Stimulated activated memory B cell treated with anti-CD40 and anti-IgM and Interleukin-4, amounts not matched to agents 10 μg/mL and 1 μg/mL and 100 μg/mL, for 72 hours (primary cell): Measurements from ENCODE around the gene RNU5B-1.
A peak's percentile ranks its signal among the peaks of the same experiment; 100 is the strongest.

Experiments used
- ATAC-seq: fragments of 150-1000 bp; cut with Tn5 transposase; 2 replicates; pipeline ENCODE4 v1.10.0; 2021
- H3K27ac Mint-ChIP-seq: one replicate; pipeline ENCODE4 v1.8.0; 2022; ENCODE audit warnings: mild to moderate bottlenecking, mixed read lengths
- H3K27me3 Mint-ChIP-seq: one replicate; pipeline ENCODE4 v1.8.0; 2022; ENCODE audit warnings: mixed read lengths
- H3K36me3 Mint-ChIP-seq: one replicate; pipeline ENCODE4 v1.8.0; 2022; ENCODE audit warnings: mixed read lengths
- H3K4me1 Mint-ChIP-seq: one replicate; pipeline ENCODE4 v1.8.0; 2022; ENCODE audit warnings: mixed read lengths
- H3K4me3 Mint-ChIP-seq: one replicate; pipeline ENCODE4 v1.8.0; 2022; ENCODE audit warnings: mild to moderate bottlenecking, moderate library complexity, mixed read lengths
- H3K9me3 Mint-ChIP-seq: one replicate; pipeline ENCODE4 v1.8.0; 2022; ENCODE audit warnings: mixed read lengths

RNU5B-1 gene

DNA sequence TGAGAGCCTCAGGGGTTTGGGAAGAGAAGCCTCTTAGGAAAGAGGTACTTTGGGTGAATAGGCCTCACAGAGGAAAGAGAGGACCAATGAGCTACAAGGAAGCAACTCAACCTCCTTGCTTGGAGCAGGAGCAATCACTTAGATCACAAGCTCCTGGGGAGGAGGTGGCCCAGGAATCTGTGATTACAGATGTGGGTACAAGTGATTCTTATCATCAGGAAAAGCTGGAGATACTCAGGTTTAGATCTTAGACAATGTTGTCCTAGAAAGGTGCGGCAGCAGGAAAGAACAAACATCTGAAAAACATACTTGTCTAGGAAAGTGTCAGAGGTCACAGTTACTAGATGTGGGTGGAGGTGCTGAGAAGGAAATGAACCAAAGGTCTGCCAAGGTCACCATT is 26.0 kb upstream of the RNU5B-1 start:
- Mint-ChIP-seq H3K4me1 (peaks cover 42% of the 10 kb centered on the region), H3K27me3 (no peaks in the 10 kb centered on the region), H3K9me3 (no peaks in the 10 kb centered on the region), H3K4me3 (no peak overlapping the region), H3K36me3 (peaks cover 30% of the 10 kb centered on the region), H3K27ac (peak overlapping the region; percentile 6)
- no peak for ATAC-seq

- peaks cover 10% of the 10 kb centered on the region for H3K36me3 Mint-ChIP-seq
- H3K4me3 Mint-ChIP-seq: peak overlapping the region; percentile 81
- H3K27me3 Mint-ChIP-seq: no peaks in the 10 kb centered on the region
- peaks cover 33% of the 10 kb centered on the region for H3K4me1 Mint-ChIP-seq
- peak overlapping the region; percentile 85 for H3K27ac Mint-ChIP-seq
- H3K9me3 Mint-ChIP-seq: no peaks in the 10 kb centered on the region
- ATAC-seq: no peak
Observed at GRCh38 chr15:65285291-65286068, 19.0 kb upstream of the RNU5B-1 start.

GRCh38 chr15:65286069-65286703 is 18.3 kb upstream of the RNU5B-1 start:
- peak overlapping the region; percentile 85 for H3K27ac Mint-ChIP-seq
- peak; percentile 56 for ATAC-seq
- no peaks in the 10 kb centered on the region for H3K9me3 Mint-ChIP-seq
- H3K27me3 Mint-ChIP-seq: no peaks in the 10 kb centered on the region
- H3K4me1 Mint-ChIP-seq: peaks cover 33% of the 10 kb centered on the region
- H3K36me3 Mint-ChIP-seq: peaks cover 10% of the 10 kb centered on the region
- H3K4me3 Mint-ChIP-seq: peak overlapping the region; percentile 81

GRCh38 chr15:65286704-65287519 is 17.6 kb upstream of the RNU5B-1 start, which contains the start of gene PARP16:
TSS of gene PARP16 (minus strand) at chr15:65286883. CDS start at chr15:65286426, 457 bp downstream.
- ATAC-seq: peak; percentile 99
- H3K4me3 Mint-ChIP-seq: peak within 1 kb of the TSS; percentile 81
- H3K36me3 Mint-ChIP-seq: peaks cover 10% of the 10 kb centered on the region
- H3K4me1 Mint-ChIP-seq: peaks cover 33% of the 10 kb centered on the region
- no peaks in the 10 kb centered on the region for H3K27me3 Mint-ChIP-seq
- H3K27ac Mint-ChIP-seq: peak within 1 kb of the TSS; percentile 85
- no peaks in the 10 kb centered on the region for H3K9me3 Mint-ChIP-seq

DNA sequence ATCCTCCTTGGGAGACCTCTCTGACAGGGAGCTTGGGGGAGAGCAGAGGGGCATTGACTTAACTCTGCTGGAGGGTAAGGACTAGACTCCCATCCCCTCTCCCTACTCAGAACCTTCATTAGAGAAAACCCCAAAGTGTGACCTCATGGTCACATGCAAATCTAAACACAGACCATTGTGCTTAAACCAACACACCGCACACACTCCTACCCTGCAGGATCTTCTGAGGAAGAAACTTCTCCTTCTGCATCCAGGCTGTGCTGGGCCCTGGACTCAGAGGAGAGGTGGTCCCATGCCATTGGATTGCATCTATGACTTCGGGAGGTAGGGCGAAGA is 17.0 kb upstream of the RNU5B-1 start:
- peak; percentile 35 for ATAC-seq
- Mint-ChIP-seq H3K4me3 (peak overlapping the region; percentile 81), H3K27ac (peak overlapping the region; percentile 85), H3K27me3 (no peaks in the 10 kb centered on the region), H3K9me3 (no peaks in the 10 kb centered on the region), H3K4me1 (peaks cover 33% of the 10 kb centered on the region), H3K36me3 (peaks cover 10% of the 10 kb centered on the region)

GRCh38 chr15:65289261-65289854 is 15.1 kb upstream of the RNU5B-1 start:
- Mint-ChIP-seq H3K9me3 (no peaks in the 10 kb centered on the region), H3K27ac (no peak overlapping the region), H3K4me3 (no peak overlapping the region), H3K4me1 (peaks cover 30% of the 10 kb centered on the region), H3K36me3 (no peaks in the 10 kb centered on the region), H3K27me3 (no peaks in the 10 kb centered on the region)
- no peak for ATAC-seq

DNA sequence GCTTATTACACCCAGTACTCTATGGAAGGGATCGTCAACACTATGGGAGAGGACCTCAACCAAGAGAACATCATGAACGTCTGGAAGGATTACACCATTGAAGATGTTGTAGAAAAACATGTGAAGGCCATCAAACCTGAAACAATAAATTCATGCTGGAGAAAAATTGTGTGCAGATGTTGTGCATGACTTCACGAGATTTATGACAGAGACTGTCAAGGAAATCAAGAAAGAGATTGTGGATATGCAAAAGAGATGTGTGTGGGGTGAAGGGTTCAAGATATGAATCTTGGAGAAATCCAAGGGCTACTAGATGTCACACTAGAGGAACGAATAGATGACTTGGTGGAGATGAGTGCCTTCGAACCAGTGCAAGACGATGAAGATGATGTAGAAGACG is 14.2 kb upstream of the RNU5B-1 start:
- no peak overlapping the region for H3K27ac Mint-ChIP-seq
- H3K4me1 Mint-ChIP-seq: peaks cover 30% of the 10 kb centered on the region
- H3K4me3 Mint-ChIP-seq: no peak overlapping the region
- no peaks in the 10 kb centered on the region for H3K36me3 Mint-ChIP-seq
- H3K9me3 Mint-ChIP-seq: no peaks in the 10 kb centered on the region
- no peak for ATAC-seq
- no peaks in the 10 kb centered on the region for H3K27me3 Mint-ChIP-seq

GRCh38 chr15:65292938-65293518 is 11.4 kb upstream of the RNU5B-1 start:
- ATAC-seq: no peak
- Mint-ChIP-seq H3K4me3 (no peak overlapping the region), H3K27me3 (no peaks in the 10 kb centered on the region), H3K36me3 (no peaks in the 10 kb centered on the region), H3K4me1 (peaks cover 21% of the 10 kb centered on the region), H3K9me3 (no peaks in the 10 kb centered on the region), H3K27ac (peak overlapping the region; percentile 11)

GRCh38 chr15:65298731-65299130 is 5.7 kb upstream of the RNU5B-1 start:
- Mint-ChIP-seq H3K36me3 (no peaks in the 10 kb centered on the region), H3K4me1 (peaks cover 29% of the 10 kb centered on the region), H3K27me3 (no peaks in the 10 kb centered on the region), H3K27ac (peak overlapping the region; percentile 56), H3K9me3 (no peaks in the 10 kb centered on the region), H3K4me3 (no peak overlapping the region)
- no peak for ATAC-seq

- H3K27ac Mint-ChIP-seq: no peak overlapping the region
- no peaks in the 10 kb centered on the region for H3K27me3 Mint-ChIP-seq
- H3K36me3 Mint-ChIP-seq: no peaks in the 10 kb centered on the region
- H3K9me3 Mint-ChIP-seq: no peaks in the 10 kb centered on the region
- peaks cover 43% of the 10 kb centered on the region for H3K4me1 Mint-ChIP-seq
- no peak for ATAC-seq
- H3K4me3 Mint-ChIP-seq: no peak overlapping the region
Observed at GRCh38 chr15:65300924-65301441, 3.5 kb upstream of the RNU5B-1 start.

- Mint-ChIP-seq H3K27me3 (no peaks in the 10 kb centered on the region), H3K36me3 (no peaks in the 10 kb centered on the region), H3K4me3 (no peak overlapping the region), H3K4me1 (peaks cover 41% of the 10 kb centered on the region), H3K9me3 (no peaks in the 10 kb centered on the region), H3K27ac (no peak overlapping the region)
- no peak for ATAC-seq
Observed at GRCh38 chr15:65302061-65302460, 2.4 kb upstream of the RNU5B-1 start.

DNA sequence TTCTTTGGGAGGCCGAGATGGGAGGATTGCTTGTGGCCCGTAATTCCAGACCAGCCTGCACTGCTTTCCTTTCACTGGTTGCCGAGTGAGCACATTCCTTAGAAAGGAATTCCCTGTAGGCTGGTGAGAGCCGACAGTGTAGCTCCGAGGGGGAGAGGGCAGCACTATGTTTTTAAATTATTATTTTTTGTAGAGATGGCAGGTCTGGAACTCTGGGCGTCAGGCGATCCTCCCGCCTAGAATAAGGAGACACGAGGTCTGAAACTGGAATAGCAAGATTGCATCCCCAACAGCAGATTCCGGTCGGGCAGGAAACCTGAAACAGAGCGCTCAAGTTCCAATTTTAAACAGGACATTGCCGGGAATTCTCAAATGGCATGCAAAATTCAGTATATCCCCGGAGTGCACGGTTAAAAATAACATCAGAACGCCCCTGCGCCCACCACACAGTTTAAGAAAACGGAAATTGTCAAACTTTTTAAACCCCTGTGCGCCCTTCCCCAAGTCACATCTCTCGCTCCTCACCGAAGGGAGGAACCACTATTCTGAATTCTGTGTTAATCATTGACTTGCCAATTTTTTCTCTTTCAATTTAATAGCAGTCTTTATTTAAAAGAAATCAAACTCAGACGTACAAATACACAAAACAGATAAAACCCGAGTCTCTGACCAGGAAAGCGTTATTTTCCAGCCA is 643 bp upstream of the RNU5B-1 start:
- peak overlapping the region; percentile 99 for H3K27ac Mint-ChIP-seq
- no peaks in the 10 kb centered on the region for H3K9me3 Mint-ChIP-seq
- no peak for ATAC-seq
- H3K4me1 Mint-ChIP-seq: peaks cover 32% of the 10 kb centered on the region
- no peaks in the 10 kb centered on the region for H3K36me3 Mint-ChIP-seq
- no peaks in the 10 kb centered on the region for H3K27me3 Mint-ChIP-seq
- H3K4me3 Mint-ChIP-seq: peak overlapping the region; percentile 96

GRCh38 chr15:65305150-65305758 is 777 bp downstream of the RNU5B-1 start:
- Mint-ChIP-seq H3K36me3 (no peaks in the 10 kb centered on the region), H3K4me3 (peak overlapping the region; percentile 96), H3K27me3 (no peaks in the 10 kb centered on the region), H3K27ac (peak overlapping the region; percentile 99), H3K9me3 (no peaks in the 10 kb centered on the region), H3K4me1 (peaks cover 25% of the 10 kb centered on the region)
- ATAC-seq: no peak

- Mint-ChIP-seq H3K4me1 (peaks cover 22% of the 10 kb centered on the region), H3K27ac (peak overlapping the region; percentile 19), H3K9me3 (no peaks in the 10 kb centered on the region), H3K36me3 (no peaks in the 10 kb centered on the region), H3K27me3 (no peaks in the 10 kb centered on the region), H3K4me3 (no peak overlapping the region)
- ATAC-seq: no peak
Observed at GRCh38 chr15:65305776-65306175, 1.3 kb downstream of the RNU5B-1 start.
